CD4-positive, alpha-beta T cell (primary cell): ENCODE measurements around the gene GLRX2. TPM values are rescaled to one million over a fixed set of nuclear protein-coding genes. Genes with fewer than 3 reads are reported as not detected.

ENCODE experiments used
- ATAC-seq: fragments of 200-7000 bp; cut with Tn5 transposase; one replicate; pipeline ENCODE4 v1.10.0; 2022; ENCODE audit warnings: mild to moderate bottlenecking; ENCODE audit not compliant: poor library complexity
- CTCF ChIA-PET: fragments of 350-600 bp; sonication (Branson Sonifier 250); formaldehyde crosslinking; loops from one replicate; lab custom pipeline; 2021; ENCODE audit warnings: antibody characterized with exemption, inconsistent platforms; lab: Charles Lee
- POLR2A ChIA-PET: fragments of 350-600 bp; sonication (Branson Sonifier 250); formaldehyde crosslinking; loops from one replicate; lab custom pipeline; 2021; ENCODE audit warnings: antibody characterized with exemption, inconsistent platforms; lab: Charles Lee
- DNase-seq, 14 experiments: peaks; one replicate each; pipeline ENCODE4 v3.0.0-alpha.2; 2013 to 2020; ENCODE audit warnings: mixed read lengths in 2 of 14
- H3K27ac ChIP-seq, 2 donors: one replicate each; pipeline versions ENCODE4 v1.5.1 to v1.7.0; 2013; ENCODE audit warnings: low read length in 2 of 2, low read depth in 1 of 2, mild to moderate bottlenecking in 1 of 2
- H3K27me3 ChIP-seq, 2 experiments: 1 replicate in 1 of 2; 2 replicates in 1 of 2; pipeline versions ENCODE4 v1.6.1 to v1.7.0; 2013; ENCODE audit warnings: low read length in 2 of 2, control low read depth in 1 of 2, mild to moderate bottlenecking in 1 of 2, moderate library complexity in 1 of 2; ENCODE audit not compliant: insufficient read depth in 2 of 2, control insufficient read depth in 1 of 2
- H3K36me3 ChIP-seq: one replicate; pipeline ENCODE4 v1.6.1; 2013; ENCODE audit warnings: low read length, control low read depth; ENCODE audit not compliant: insufficient read depth
- H3K4me1 ChIP-seq: one replicate; pipeline ENCODE4 v1.6.1; 2013; ENCODE audit warnings: low read length, control low read depth; ENCODE audit not compliant: insufficient read depth
- H3K4me3 ChIP-seq: one replicate; pipeline ENCODE4 v1.5.1; 2013; ENCODE audit warnings: mild to moderate bottlenecking, low read length, moderate library complexity
- H3K9me3 ChIP-seq, 2 experiments: 1 replicate in 1 of 2; 2 replicates in 1 of 2; pipeline versions ENCODE4 v1.6.1 to v1.7.0; 2013; ENCODE audit warnings: low read length in 2 of 2, mild to moderate bottlenecking in 2 of 2, control low read depth in 1 of 2, moderate library complexity in 1 of 2; ENCODE audit not compliant: control insufficient read depth in 1 of 2, insufficient read depth in 1 of 2
- H3K27ac Mint-ChIP-seq: one replicate; pipeline ENCODE4 v1.8.0; 2020; ENCODE audit warnings: mixed read lengths
- H3K27me3 Mint-ChIP-seq: one replicate; pipeline ENCODE4 v1.8.0; 2021; ENCODE audit warnings: mixed read lengths
- H3K36me3 Mint-ChIP-seq: one replicate; pipeline ENCODE4 v1.8.0; 2021; ENCODE audit warnings: low read depth, mixed read lengths
- H3K4me1 Mint-ChIP-seq: one replicate; pipeline ENCODE4 v1.8.0; 2021; ENCODE audit warnings: low read depth, mixed read lengths
- H3K4me3 Mint-ChIP-seq: one replicate; pipeline ENCODE4 v1.8.0; 2020; ENCODE audit warnings: mild to moderate bottlenecking, mixed read lengths
- H3K9me3 Mint-ChIP-seq: one replicate; pipeline ENCODE4 v1.8.0; 2020; ENCODE audit warnings: mixed read lengths
- intact Hi-C, 2 experiments: fragments of 100-400 bp; cut with DNase I in 1 of 2; cut with micrococcal nuclease in 1 of 2; formaldehyde crosslinking; loops; one replicate each; pipeline versions ENCODE4 v1.15.1 to v1.9.0; 2023 to 2025; cut with DNase I, micrococcal nuclease
- total RNA-seq, 174 experiments: library from RNA in 2 of 174; stranded (reverse) in 2 of 174; gene quantifications; one replicate each; pipeline ENCODE4 v1.2.3 and lab custom pipeline; 2021 to 2026
- TF ChIP-seq, protein P1 (sequence below): fragments of 200-600 bp; IDR thresholded peaks from one replicate; pipeline ENCODE4 v1.8.0; 2022; ENCODE audit warnings: antibody characterized with exemption, mild to moderate bottlenecking

GLRX2 gene
- total RNA-seq, 2 experiments from 2014 or later, result 4.3 to 5.5 TPM

DNA sequence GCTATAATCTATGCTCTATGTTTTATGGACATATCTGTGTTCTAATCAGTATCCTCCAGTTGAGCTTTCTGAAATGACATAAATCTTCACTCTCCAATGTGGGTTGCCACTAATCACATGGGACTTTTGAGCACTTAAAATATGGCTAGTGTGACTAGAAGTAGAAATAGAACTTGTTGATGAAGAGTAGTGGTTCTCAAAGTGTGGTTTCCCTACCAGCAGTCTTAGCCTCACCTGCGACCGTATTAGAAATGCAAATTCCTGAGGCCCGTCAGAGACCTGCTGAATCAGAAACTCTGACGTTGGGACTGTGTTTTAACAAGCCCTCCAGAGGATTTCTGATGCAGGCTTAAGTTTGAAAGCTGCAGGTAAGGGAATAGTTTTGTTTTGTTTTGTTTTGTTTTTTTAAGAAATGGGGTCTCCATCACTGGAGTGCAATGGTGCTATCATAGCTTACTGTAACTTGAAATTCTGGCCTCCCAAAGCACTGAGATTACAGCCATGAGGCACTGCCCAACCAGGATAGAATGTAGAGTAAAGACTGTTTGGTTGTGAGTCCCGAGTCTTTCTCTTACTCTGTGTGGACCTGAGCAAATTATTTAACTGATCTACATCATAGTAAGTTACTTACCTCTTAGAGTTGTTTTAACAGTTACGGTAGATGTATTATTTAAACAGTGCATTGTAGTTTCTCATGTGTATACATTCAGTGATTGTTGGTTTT, 21.7 kb downstream of the GLRX2 start:
- Histone ChIP-seq H3K36me3 (peaks cover 75% of the 10 kb centered on the region), H3K4me3 (no peak overlapping the region), H3K9me3 (no peaks in the 10 kb centered on the region), H3K27ac (no peak overlapping the region), H3K4me1 (no peaks in the 10 kb centered on the region), H3K27me3 (no peaks in the 10 kb centered on the region)
- H3K27ac Mint-ChIP-seq, result no peak overlapping the region
- H3K4me1 Mint-ChIP-seq, result no peaks in the 10 kb centered on the region
- ChIA-PET POLR2A (no interaction called here), CTCF (interaction anchor here (1.3 kb wide), 1 partner anchor 38 kb away, joined by 4 read pairs; the partner anchor contains the start of gene CDC73)
- DNase-seq (no peak), ATAC-seq (no peak)
- H3K4me3 Mint-ChIP-seq, result no peak overlapping the region
- H3K36me3 Mint-ChIP-seq, result peaks cover 71% of the 10 kb centered on the region
- H3K9me3 Mint-ChIP-seq, result no peaks in the 10 kb centered on the region
- intact Hi-C loops, result no loop called here
- TF ChIP-seq, protein P1, sequence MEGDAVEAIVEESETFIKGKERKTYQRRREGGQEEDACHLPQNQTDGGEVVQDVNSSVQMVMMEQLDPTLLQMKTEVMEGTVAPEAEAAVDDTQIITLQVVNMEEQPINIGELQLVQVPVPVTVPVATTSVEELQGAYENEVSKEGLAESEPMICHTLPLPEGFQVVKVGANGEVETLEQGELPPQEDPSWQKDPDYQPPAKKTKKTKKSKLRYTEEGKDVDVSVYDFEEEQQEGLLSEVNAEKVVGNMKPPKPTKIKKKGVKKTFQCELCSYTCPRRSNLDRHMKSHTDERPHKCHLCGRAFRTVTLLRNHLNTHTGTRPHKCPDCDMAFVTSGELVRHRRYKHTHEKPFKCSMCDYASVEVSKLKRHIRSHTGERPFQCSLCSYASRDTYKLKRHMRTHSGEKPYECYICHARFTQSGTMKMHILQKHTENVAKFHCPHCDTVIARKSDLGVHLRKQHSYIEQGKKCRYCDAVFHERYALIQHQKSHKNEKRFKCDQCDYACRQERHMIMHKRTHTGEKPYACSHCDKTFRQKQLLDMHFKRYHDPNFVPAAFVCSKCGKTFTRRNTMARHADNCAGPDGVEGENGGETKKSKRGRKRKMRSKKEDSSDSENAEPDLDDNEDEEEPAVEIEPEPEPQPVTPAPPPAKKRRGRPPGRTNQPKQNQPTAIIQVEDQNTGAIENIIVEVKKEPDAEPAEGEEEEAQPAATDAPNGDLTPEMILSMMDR, result no peak
- H3K27me3 Mint-ChIP-seq, result no peaks in the 10 kb centered on the region

DNA sequence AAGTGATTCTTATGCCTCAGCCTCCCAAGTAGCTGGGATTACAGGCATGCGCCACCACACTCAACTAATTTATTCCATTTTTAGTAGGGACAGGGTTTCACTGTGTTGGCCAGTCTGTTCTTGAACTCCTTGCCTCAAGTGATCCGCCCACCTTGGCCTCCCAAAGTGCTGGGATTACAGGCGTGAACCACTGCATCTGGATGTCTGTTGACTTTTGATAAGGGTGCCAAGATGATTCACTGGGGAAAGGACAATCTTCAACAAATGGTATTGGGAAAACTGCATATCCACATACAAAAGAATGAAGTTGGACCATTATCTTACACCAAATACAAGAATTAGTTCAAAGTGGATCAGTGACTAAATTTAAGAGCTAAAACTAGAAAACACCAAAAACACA, 26.0 kb downstream of the GLRX2 start:
- no peak for DNase-seq
- Histone ChIP-seq H3K4me1 (no peaks in the 10 kb centered on the region), H3K27me3 (no peaks in the 10 kb centered on the region), H3K36me3 (peaks cover 75% of the 10 kb centered on the region), H3K4me3 (no peak overlapping the region), H3K9me3 (no peaks in the 10 kb centered on the region), H3K27ac (no peak overlapping the region)
- intact Hi-C loops, result no loop called here
- peaks cover 8% of the 10 kb centered on the region for H3K4me1 Mint-ChIP-seq
- no peaks in the 10 kb centered on the region for H3K9me3 Mint-ChIP-seq
- CTCF ChIA-PET, result interaction anchor here (1.1 kb wide), 1 partner anchor 43 kb away, joined by 3 read pairs; the partner anchor contains the start of gene CDC73
- ATAC-seq, result no peak
- peaks cover 79% of the 10 kb centered on the region for H3K36me3 Mint-ChIP-seq
- TF ChIP-seq, protein P1, result no peak
- POLR2A ChIA-PET, result no interaction called here
- H3K4me3 Mint-ChIP-seq, result no peak overlapping the region
- H3K27ac Mint-ChIP-seq, result peak overlapping the region; percentile 27
- no peaks in the 10 kb centered on the region for H3K27me3 Mint-ChIP-seq

DNA sequence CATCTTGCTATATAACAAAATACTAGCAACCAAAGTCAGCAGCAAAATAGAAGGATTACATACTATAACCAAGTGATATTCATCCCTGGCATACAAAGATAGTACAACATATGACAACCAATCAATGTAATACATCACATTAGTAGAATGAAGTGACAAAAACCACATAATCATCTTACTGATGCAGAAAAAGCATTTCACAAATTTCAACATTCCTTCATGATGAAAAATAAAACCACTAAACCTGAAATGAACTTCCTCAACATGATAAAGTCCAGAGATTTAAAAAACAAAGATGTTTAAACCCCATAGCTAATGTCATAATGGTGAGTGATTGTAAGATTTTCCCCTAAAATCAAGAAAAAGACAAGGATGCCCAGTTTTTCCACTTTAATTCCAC, 27.2 kb downstream of the GLRX2 start:
- Mint-ChIP-seq H3K36me3 (peaks cover 72% of the 10 kb centered on the region), H3K27me3 (no peaks in the 10 kb centered on the region), H3K4me3 (no peak overlapping the region), H3K9me3 (no peaks in the 10 kb centered on the region), H3K4me1 (peaks cover 8% of the 10 kb centered on the region), H3K27ac (no peak overlapping the region)
- Histone ChIP-seq H3K9me3 (no peaks in the 10 kb centered on the region), H3K27ac (no peak overlapping the region), H3K27me3 (no peaks in the 10 kb centered on the region), H3K4me3 (no peak overlapping the region), H3K4me1 (no peaks in the 10 kb centered on the region), H3K36me3 (peaks cover 69% of the 10 kb centered on the region)
- intact Hi-C loops, result no loop called here
- TF ChIP-seq, protein P1, result no peak
- ChIA-PET CTCF (interaction anchor here (0.5 to 1.1 kb wide), 2 partner anchors 44 to 533 kb away, joined by 3 to 5 read pairs; partner anchors contain the start of gene CDC73), POLR2A (no interaction called here)
- ATAC-seq (no peak), DNase-seq (no peak)
